Subcutaneous adipose tissue (tissue), 4 donors: Measurements from ENCODE around the gene FBN3. TPM values are rescaled to one million over a fixed set of nuclear protein-coding genes. Genes with fewer than 3 reads are reported as not detected.

Experiments
- total RNA-seq, 4 donors: library from RNA; depleted of rRNA; stranded (reverse); fragments of >200 nt; gene quantifications; one replicate each; pipeline ENCODE4 v1.1.0, GENCODE V29; 2016
- TF ChIP-seq, protein P1 (sequence below): fragments of 450-650 bp; IDR thresholded peaks from one replicate; pipeline ENCODE4 v1.5.1; 2016; ENCODE audit warnings: low read depth, mild to moderate bottlenecking, control low read depth, antibody characterized with exemption, moderate library complexity

Gene FBN3
- total RNA-seq, 4 donors from 2014 or later: not detected

DNA sequence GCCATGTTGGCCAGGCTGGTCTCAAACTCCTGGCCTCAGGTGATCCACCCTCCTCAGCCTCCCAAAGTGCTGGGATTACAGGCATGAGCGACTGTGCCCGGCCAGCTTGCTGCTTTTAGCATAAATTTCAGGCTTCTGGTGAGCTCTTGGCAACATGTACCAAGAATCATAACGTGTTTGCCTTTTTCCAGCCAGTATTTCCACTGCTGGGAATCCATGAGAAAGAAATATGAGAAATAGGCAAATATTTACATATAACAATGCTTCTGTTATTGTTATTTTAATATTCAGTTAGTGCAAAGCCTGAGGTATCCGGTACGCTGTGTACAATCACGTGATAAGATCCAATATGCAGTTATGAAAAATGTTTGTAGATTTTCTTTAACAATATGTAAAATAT lies 30.6 kb upstream of the FBN3 start:
- TF ChIP-seq, protein P1, sequence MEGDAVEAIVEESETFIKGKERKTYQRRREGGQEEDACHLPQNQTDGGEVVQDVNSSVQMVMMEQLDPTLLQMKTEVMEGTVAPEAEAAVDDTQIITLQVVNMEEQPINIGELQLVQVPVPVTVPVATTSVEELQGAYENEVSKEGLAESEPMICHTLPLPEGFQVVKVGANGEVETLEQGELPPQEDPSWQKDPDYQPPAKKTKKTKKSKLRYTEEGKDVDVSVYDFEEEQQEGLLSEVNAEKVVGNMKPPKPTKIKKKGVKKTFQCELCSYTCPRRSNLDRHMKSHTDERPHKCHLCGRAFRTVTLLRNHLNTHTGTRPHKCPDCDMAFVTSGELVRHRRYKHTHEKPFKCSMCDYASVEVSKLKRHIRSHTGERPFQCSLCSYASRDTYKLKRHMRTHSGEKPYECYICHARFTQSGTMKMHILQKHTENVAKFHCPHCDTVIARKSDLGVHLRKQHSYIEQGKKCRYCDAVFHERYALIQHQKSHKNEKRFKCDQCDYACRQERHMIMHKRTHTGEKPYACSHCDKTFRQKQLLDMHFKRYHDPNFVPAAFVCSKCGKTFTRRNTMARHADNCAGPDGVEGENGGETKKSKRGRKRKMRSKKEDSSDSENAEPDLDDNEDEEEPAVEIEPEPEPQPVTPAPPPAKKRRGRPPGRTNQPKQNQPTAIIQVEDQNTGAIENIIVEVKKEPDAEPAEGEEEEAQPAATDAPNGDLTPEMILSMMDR: no peak

DNA sequence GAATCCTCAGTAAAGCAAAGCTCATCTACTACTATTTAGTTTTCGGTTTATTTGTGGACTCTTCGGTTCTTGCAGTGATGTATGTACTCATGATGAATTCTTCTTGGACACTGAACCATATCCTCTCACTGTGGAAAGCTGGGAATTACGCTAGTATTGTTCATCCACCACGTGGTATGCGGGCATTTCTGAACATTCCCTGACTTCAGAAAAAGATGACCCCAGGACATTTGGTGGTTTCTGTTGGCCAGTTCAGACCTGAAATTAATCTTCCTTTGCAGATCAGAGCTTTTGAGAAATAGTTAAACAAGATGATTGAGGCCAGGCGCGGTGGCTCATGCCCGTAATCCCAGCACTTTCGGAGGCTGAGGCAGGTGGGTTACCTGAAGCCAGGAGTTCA lies 25.3 kb upstream of the FBN3 start:
- TF ChIP-seq, protein P1: no peak

DNA sequence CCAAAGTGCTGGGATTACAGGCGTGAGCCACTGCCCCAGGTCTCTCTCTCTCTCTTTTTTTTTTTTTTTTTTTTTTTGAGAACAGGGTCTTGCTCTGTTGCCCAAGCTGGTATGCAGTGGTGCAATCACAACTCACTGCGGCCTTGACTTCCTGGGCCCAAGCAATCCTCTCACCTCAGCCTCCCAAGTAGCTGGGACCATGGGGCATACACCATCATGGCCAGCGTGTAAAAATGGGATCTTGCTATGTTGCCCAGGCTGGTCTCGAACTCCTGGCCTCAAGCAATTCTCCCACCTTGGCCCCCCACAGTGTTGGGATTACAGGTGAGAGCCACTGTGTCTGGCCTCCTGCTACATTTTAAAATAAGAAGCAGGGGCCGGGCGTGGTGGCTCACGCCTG lies 19.1 kb upstream of the FBN3 start:
- TF ChIP-seq, protein P1: no peak

DNA sequence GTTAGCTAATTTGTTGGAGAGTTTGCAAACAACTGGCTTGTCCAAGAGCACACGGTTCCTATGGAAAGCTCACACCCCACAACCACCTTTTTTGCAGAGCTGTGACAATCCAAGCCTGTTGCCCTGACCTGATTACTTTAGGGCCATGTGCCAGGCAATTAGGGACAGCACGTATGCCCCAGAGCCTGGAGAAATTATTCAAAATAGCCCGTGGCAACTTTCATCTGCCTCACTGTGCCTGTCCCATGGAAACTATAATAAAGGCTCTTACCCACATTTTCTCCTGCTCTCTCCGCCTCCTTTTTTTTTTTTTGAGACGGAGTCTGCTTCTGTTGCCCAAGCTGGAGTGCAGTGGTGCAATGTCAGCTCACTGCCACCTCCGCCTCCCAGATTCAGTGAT lies 18.6 kb upstream of the FBN3 start:
- TF ChIP-seq, protein P1: no peak

DNA sequence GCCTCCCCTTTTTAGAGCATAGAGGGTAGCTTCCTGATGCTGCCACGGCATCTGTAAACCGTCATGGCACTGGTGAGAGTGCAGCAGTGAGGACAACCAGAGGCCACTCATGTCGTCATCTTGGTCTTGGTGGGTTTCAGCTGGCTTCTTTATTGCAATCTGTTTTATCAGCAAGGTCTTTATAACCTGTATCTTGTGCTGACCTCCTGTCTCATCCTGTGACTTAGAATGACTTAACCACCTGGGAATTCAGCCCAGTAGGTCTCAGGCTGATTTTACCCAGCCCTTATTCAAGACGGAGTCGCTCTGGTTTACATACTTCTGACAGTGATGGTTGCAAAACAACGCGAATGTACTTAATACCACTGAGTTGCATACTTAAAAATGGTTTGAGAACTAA lies 14.4 kb upstream of the FBN3 start:
- TF ChIP-seq, protein P1: no peak

DNA sequence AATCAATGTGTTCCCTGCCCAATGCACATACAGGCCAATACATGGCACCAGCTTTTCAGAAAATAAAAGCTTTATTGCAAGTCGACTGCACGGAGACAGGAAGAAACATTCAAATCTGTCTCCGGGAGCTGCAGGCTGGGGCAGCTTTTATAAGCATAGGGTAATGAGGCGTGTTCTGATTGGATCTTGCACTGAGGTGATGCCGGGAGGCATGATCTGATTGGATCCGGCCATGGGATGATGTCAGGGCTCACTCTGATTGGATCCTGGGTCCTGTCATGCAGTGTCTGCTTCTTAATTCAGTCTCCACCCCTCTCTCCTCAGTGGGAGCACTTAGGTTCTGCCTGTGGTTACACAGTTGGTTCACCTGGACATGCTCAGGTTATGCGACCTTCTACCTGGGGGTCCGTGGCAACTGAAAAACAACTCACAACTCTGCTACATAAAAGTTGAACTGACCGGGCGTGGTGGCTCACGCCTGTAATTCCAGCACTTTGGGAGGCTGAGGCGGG lies 11.8 kb upstream of the FBN3 start:
- TF ChIP-seq, protein P1: no peak

DNA sequence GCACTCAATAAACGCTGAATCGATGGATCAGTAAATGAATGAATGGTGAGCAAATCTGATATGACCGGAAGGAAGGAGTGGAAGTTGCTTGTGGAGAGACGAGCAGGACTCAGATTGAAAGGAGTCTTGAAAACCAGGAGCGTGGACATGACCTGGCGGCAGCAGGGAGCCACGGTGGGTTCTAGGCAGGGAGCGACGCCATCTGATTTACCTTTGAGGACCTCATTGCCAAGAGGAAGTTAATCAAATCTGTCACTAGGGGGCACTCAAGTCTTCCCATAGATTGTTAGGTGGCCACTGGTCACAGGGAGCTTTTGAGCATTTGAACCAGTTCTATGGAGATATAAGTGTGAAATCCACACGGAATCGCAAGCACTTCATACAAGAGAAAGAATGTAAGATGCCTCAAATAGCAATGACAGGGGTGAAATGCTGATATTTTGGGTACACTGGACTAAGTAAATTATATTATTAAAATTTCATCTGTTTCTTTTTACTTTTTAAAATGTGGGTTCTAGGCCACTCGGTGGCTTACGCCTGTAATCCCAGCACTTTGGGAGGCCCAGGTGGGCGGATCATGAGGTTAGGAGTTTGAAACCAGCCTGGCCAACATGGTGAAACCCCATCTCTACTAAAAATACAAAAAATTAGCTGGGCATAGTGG lies 9.2 kb upstream of the FBN3 start:
- TF ChIP-seq, protein P1: no peak
